ENCODE data around the gene HSPA4L.
A peak's percentile ranks its signal among the peaks of the same experiment; 100 is the strongest.

Gene HSPA4L

GRCh38 chr4:127856196-127856812 is 74.2 kb downstream of the HSPA4L start:
- no peak for DNase-seq (ENCODE audit: low read depth)
- TF ChIP-seq CTCF (IDR thresholded peaks at IDR 0.05; ENCODE audit: low read depth, low read length, missing control alignments) = no peak

GRCh38 chr4:127856813-127857447 is 74.8 kb downstream of the HSPA4L start:
- TF ChIP-seq CTCF (IDR thresholded peaks at IDR 0.05; ENCODE audit: low read depth, low read length, missing control alignments) = no peak
- DNase-seq (ENCODE audit: low read depth) = no peak
- H3K4me3 ChIP-seq (ENCODE audit: low read depth, low read length) = peak overlapping the region; percentile 36

More at GRCh38 chr4:127856196-127856812, 74.2 kb downstream of the HSPA4L start:
- peak overlapping the region; percentile 36; the same call in 1 of the 2 replicates for H3K4me3 ChIP-seq (ENCODE audit: low read depth, low read length)

GRCh38 chr4:127857641-127858040 is 75.5 kb downstream of the HSPA4L start:
- H3K4me3 ChIP-seq (ENCODE audit: low read depth, low read length) = no peak overlapping the region
- no peak for TF ChIP-seq CTCF (IDR thresholded peaks at IDR 0.05; ENCODE audit: low read depth, low read length, missing control alignments)
- no peak for DNase-seq (ENCODE audit: low read depth)

DNA sequence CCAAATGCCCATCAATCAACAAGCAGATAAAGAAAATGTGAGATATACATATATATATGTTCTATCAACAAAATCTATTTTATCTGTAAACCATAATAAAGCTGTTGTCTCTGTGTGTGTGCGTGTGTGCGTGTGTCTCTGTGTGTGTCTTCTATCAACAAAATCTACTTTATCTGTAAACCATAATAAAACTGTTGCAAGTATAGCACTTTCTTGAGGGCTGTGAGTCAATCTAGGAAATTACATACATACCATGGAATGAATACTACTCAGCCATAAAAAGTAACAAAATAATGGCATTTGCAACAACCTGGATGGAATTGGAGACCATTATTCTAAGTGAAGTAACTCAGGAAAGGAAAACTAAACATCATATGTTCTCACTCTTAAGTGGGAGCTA is 86.1 kb downstream of the HSPA4L start:
- H3K4me3 ChIP-seq (ENCODE audit: low read depth, low read length) = no peak overlapping the region
- no peak for DNase-seq (ENCODE audit: low read depth)
- no peak for TF ChIP-seq CTCF (IDR thresholded peaks at IDR 0.05; ENCODE audit: low read depth, low read length, missing control alignments)

GRCh38 chr4:127870281-127870680 is 88.2 kb downstream of the HSPA4L start:
- no peak for DNase-seq (ENCODE audit: low read depth)
- no peak for TF ChIP-seq CTCF (IDR thresholded peaks at IDR 0.05; ENCODE audit: low read depth, low read length, missing control alignments)
- no peak overlapping the region for H3K4me3 ChIP-seq (ENCODE audit: low read depth, low read length)

DNA sequence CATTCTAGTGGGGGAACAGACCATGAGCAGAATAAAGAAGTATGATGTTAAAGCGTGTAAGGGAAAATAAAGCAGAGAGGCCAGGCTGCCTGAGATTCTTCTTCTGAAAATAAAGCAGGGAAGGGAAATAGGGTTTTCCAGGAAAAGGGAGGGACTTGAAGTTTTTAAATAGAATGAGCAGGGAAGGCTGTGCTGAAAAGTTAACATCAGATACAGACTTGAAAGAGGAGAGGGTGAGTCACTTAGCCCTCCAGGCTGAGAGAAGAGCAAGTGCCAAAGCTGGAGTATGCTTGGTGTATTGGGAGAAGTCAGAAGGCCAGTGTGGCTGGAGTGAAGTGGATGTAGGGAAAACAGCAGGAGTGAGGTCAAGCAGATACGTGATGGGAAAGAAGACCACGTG is 88.6 kb downstream of the HSPA4L start:
- no peak for DNase-seq (ENCODE audit: low read depth)
- TF ChIP-seq CTCF (IDR thresholded peaks at IDR 0.05; ENCODE audit: low read depth, low read length, missing control alignments) = no peak
- H3K4me3 ChIP-seq (ENCODE audit: low read depth, low read length) = no peak overlapping the region

- H3K4me3 ChIP-seq (ENCODE audit: low read depth, low read length) = no peak overlapping the region
- DNase-seq (ENCODE audit: low read depth) = no peak
- TF ChIP-seq CTCF (IDR thresholded peaks at IDR 0.05; ENCODE audit: low read depth, low read length, missing control alignments) = no peak
These were observed 93.7 kb downstream of the HSPA4L start for GRCh38 chr4:127875791-127876190.
